ENCODE measurements around the gene CKMT2.
A peak's percentile ranks its signal among the peaks of the same experiment; 100 is the strongest.

CKMT2 gene

GRCh38 chr5:81234299-81234698 lies 1.2 kb downstream of the CKMT2 start:
- Mint-ChIP-seq H3K4me3 (no peak overlapping the region), H3K27me3 (no peaks in the 10 kb centered on the region), H3K9me3 (ENCODE audit: low read depth) (no peaks in the 10 kb centered on the region)

GRCh38 chr5:81234801-81235200 lies 1.7 kb downstream of the CKMT2 start:
- Mint-ChIP-seq H3K27ac (no peak overlapping the region), H3K27me3 (no peaks in the 10 kb centered on the region), H3K9me3 (ENCODE audit: low read depth) (no peaks in the 10 kb centered on the region), H3K4me3 (no peak overlapping the region), H3K36me3 (peaks cover 4% of the 10 kb centered on the region), H3K4me1 (ENCODE audit: low read depth) (peaks cover 20% of the 10 kb centered on the region)

More at GRCh38 chr5:81234299-81234698, 1.2 kb downstream of the CKMT2 start:
- peaks cover 4% of the 10 kb centered on the region for H3K36me3 Mint-ChIP-seq
- H3K4me1 Mint-ChIP-seq (ENCODE audit: low read depth), result peaks cover 20% of the 10 kb centered on the region
- no peak overlapping the region for H3K27ac Mint-ChIP-seq

- no peak overlapping the region for H3K4me3 Mint-ChIP-seq
- H3K9me3 Mint-ChIP-seq (ENCODE audit: low read depth), result no peaks in the 10 kb centered on the region
- H3K4me1 Mint-ChIP-seq (ENCODE audit: low read depth), result peaks cover 20% of the 10 kb centered on the region
- no peak overlapping the region for H3K27ac Mint-ChIP-seq
- H3K27me3 Mint-ChIP-seq, result no peaks in the 10 kb centered on the region
- peaks cover 4% of the 10 kb centered on the region for H3K36me3 Mint-ChIP-seq
Observed at GRCh38 chr5:81235287-81236072, 2.4 kb downstream of the CKMT2 start.

GRCh38 chr5:81238460-81238859 lies 5.3 kb downstream of the CKMT2 start:
- Mint-ChIP-seq H3K27me3 (no peaks in the 10 kb centered on the region), H3K4me3 (no peak overlapping the region), H3K9me3 (ENCODE audit: low read depth) (no peaks in the 10 kb centered on the region), H3K4me1 (ENCODE audit: low read depth) (peaks cover 16% of the 10 kb centered on the region), H3K27ac (no peak overlapping the region), H3K36me3 (peaks cover 4% of the 10 kb centered on the region)

- Mint-ChIP-seq H3K9me3 (ENCODE audit: low read depth) (no peaks in the 10 kb centered on the region), H3K4me3 (no peak overlapping the region), H3K4me1 (ENCODE audit: low read depth) (peaks cover 6% of the 10 kb centered on the region), H3K27ac (no peak overlapping the region), H3K27me3 (no peaks in the 10 kb centered on the region), H3K36me3 (peaks cover 4% of the 10 kb centered on the region)
Observed at GRCh38 chr5:81239613-81240012, 6.5 kb downstream of the CKMT2 start.

- no peaks in the 10 kb centered on the region for H3K9me3 Mint-ChIP-seq (ENCODE audit: low read depth)
- no peaks in the 10 kb centered on the region for H3K27me3 Mint-ChIP-seq
- peaks cover 4% of the 10 kb centered on the region for H3K36me3 Mint-ChIP-seq
- no peak overlapping the region for H3K27ac Mint-ChIP-seq
- H3K4me1 Mint-ChIP-seq (ENCODE audit: low read depth), result no peaks in the 10 kb centered on the region
- H3K4me3 Mint-ChIP-seq, result no peak overlapping the region
Observed at GRCh38 chr5:81241001-81241400, 7.9 kb downstream of the CKMT2 start.

- no peaks in the 10 kb centered on the region for H3K36me3 Mint-ChIP-seq
- no peaks in the 10 kb centered on the region for H3K9me3 Mint-ChIP-seq (ENCODE audit: low read depth)
- no peak overlapping the region for H3K4me3 Mint-ChIP-seq
- H3K27me3 Mint-ChIP-seq, result no peaks in the 10 kb centered on the region
- H3K27ac Mint-ChIP-seq, result no peak overlapping the region
- H3K4me1 Mint-ChIP-seq (ENCODE audit: low read depth), result no peaks in the 10 kb centered on the region
Observed at GRCh38 chr5:81241961-81242648, 9.0 kb downstream of the CKMT2 start.

- no peaks in the 10 kb centered on the region for H3K4me1 Mint-ChIP-seq (ENCODE audit: low read depth)
- no peaks in the 10 kb centered on the region for H3K36me3 Mint-ChIP-seq
- H3K4me3 Mint-ChIP-seq, result no peak overlapping the region
- no peak overlapping the region for H3K27ac Mint-ChIP-seq
- H3K27me3 Mint-ChIP-seq, result no peaks in the 10 kb centered on the region
- no peaks in the 10 kb centered on the region for H3K9me3 Mint-ChIP-seq (ENCODE audit: low read depth)
Observed at GRCh38 chr5:81242906-81243436, 9.8 kb downstream of the CKMT2 start.

- Mint-ChIP-seq H3K9me3 (ENCODE audit: low read depth) (no peaks in the 10 kb centered on the region), H3K4me1 (ENCODE audit: low read depth) (no peaks in the 10 kb centered on the region)
Observed at GRCh38 chr5:81244451-81244850, 11.3 kb downstream of the CKMT2 start.

GRCh38 chr5:81245871-81246235 lies 12.7 kb downstream of the CKMT2 start:
- Mint-ChIP-seq H3K4me1 (ENCODE audit: low read depth) (no peaks in the 10 kb centered on the region), H3K36me3 (peaks cover 6% of the 10 kb centered on the region), H3K9me3 (ENCODE audit: low read depth) (no peaks in the 10 kb centered on the region), H3K4me3 (no peak overlapping the region), H3K27ac (no peak overlapping the region), H3K27me3 (no peaks in the 10 kb centered on the region)

More at GRCh38 chr5:81244451-81244850, 11.3 kb downstream of the CKMT2 start:
- H3K36me3 Mint-ChIP-seq, result no peaks in the 10 kb centered on the region
- no peak overlapping the region for H3K27ac Mint-ChIP-seq
- H3K4me3 Mint-ChIP-seq, result no peak overlapping the region
- H3K27me3 Mint-ChIP-seq, result no peaks in the 10 kb centered on the region

- Mint-ChIP-seq H3K4me3 (no peak overlapping the region), H3K4me1 (ENCODE audit: low read depth) (no peaks in the 10 kb centered on the region), H3K27me3 (no peaks in the 10 kb centered on the region), H3K9me3 (ENCODE audit: low read depth) (no peaks in the 10 kb centered on the region), H3K36me3 (peaks cover 9% of the 10 kb centered on the region), H3K27ac (no peak overlapping the region)
Observed at GRCh38 chr5:81246697-81247096, 13.6 kb downstream of the CKMT2 start.

- Mint-ChIP-seq H3K4me1 (ENCODE audit: low read depth) (no peaks in the 10 kb centered on the region), H3K9me3 (ENCODE audit: low read depth) (no peaks in the 10 kb centered on the region), H3K27me3 (no peaks in the 10 kb centered on the region), H3K36me3 (peaks cover 13% of the 10 kb centered on the region), H3K4me3 (no peak overlapping the region), H3K27ac (no peak overlapping the region)
Observed at GRCh38 chr5:81247441-81247972, 14.4 kb downstream of the CKMT2 start.

- Mint-ChIP-seq H3K27ac (no peak overlapping the region), H3K9me3 (ENCODE audit: low read depth) (no peaks in the 10 kb centered on the region), H3K36me3 (peaks cover 13% of the 10 kb centered on the region), H3K4me1 (ENCODE audit: low read depth) (no peaks in the 10 kb centered on the region), H3K27me3 (no peaks in the 10 kb centered on the region), H3K4me3 (no peak overlapping the region)
Observed at GRCh38 chr5:81249240-81249639, 16.1 kb downstream of the CKMT2 start.

- no peaks in the 10 kb centered on the region for H3K9me3 Mint-ChIP-seq (ENCODE audit: low read depth)
- H3K4me3 Mint-ChIP-seq, result no peak overlapping the region
- no peaks in the 10 kb centered on the region for H3K4me1 Mint-ChIP-seq (ENCODE audit: low read depth)
- H3K36me3 Mint-ChIP-seq, result peaks cover 15% of the 10 kb centered on the region
- H3K27ac Mint-ChIP-seq, result peak overlapping the region; percentile 36
- H3K27me3 Mint-ChIP-seq, result no peaks in the 10 kb centered on the region
Observed at GRCh38 chr5:81250004-81250403, 16.9 kb downstream of the CKMT2 start.

GRCh38 chr5:81251922-81252321 lies 18.8 kb downstream of the CKMT2 start:
- no peak overlapping the region for H3K27ac Mint-ChIP-seq
- H3K4me3 Mint-ChIP-seq, result no peak overlapping the region
- H3K4me1 Mint-ChIP-seq (ENCODE audit: low read depth), result no peaks in the 10 kb centered on the region
- H3K36me3 Mint-ChIP-seq, result peaks cover 18% of the 10 kb centered on the region
- H3K27me3 Mint-ChIP-seq, result no peaks in the 10 kb centered on the region
- H3K9me3 Mint-ChIP-seq (ENCODE audit: low read depth), result no peaks in the 10 kb centered on the region
